SK-N-SH treated with all-trans-retinoic acid at 6 μM for 48 hours (cell line): ENCODE measurements around the gene HM13.

Experiments
- ATAC-seq: fragments of 200-7000 bp; cut with Tn5 transposase; 3 replicates; pipeline ENCODE4 v1.9.1; 2020; ENCODE audit warnings: mild to moderate bottlenecking, moderate library complexity
- ARNTL ChIP-seq: fragments of 450-650 bp; formaldehyde crosslinking; IDR thresholded peaks from 2 replicates; pipeline ENCODE4 v1.5.0; 2020; ENCODE audit warnings: low read depth, mild to moderate bottlenecking, moderate library complexity, borderline replicate concordance
- CREB5 ChIP-seq: fragments of 250-450 bp; sonication (Bioruptor Pico); IDR thresholded peaks from 2 replicates; pipeline ENCODE4 v1.5.1; 2020; ENCODE audit warnings: low read depth, mild to moderate bottlenecking, moderate library complexity
- CSDC2 ChIP-seq: fragments of 250-450 bp; sonication (Bioruptor Pico); IDR thresholded peaks from 2 replicates; pipeline ENCODE4 v1.5.0; 2020; ENCODE audit warnings: mild to moderate bottlenecking, moderate library complexity
- CSRNP3 ChIP-seq: fragments of 250-450 bp; sonication (Bioruptor Pico); IDR thresholded peaks from 2 replicates; pipeline ENCODE4 v1.5.1; 2021; ENCODE audit warnings: mild to moderate bottlenecking, moderate library complexity
- GLIS3 ChIP-seq: fragments of 250-450 bp; sonication (Bioruptor Pico); IDR thresholded peaks from 2 replicates; pipeline ENCODE4 v1.5.0; 2020; ENCODE audit warnings: mild to moderate bottlenecking, moderate library complexity
- OSR1 ChIP-seq: fragments of 250-450 bp; sonication (Bioruptor Pico); IDR thresholded peaks from 2 replicates; pipeline ENCODE4 v1.8.0; 2022; ENCODE audit warnings: moderate library complexity, mild to moderate bottlenecking, inconsistent platforms
- PATZ1 ChIP-seq: fragments of 250-450 bp; sonication (Bioruptor Pico); IDR thresholded peaks from 2 replicates; pipeline ENCODE4 v1.8.0; 2020; ENCODE audit warnings: mild to moderate bottlenecking, moderate library complexity, borderline replicate concordance
- PPARA ChIP-seq: fragments of 250-450 bp; sonication (Bioruptor Pico); IDR thresholded peaks from 2 replicates; pipeline ENCODE4 v1.5.0; 2020; ENCODE audit warnings: mild to moderate bottlenecking, borderline replicate concordance
- RARB ChIP-seq: fragments of 250-450 bp; sonication (Bioruptor Pico); IDR thresholded peaks from 2 replicates; pipeline ENCODE4 v1.8.0; 2021; ENCODE audit warnings: mild to moderate bottlenecking, moderate library complexity
- TCF4 ChIP-seq: fragments of 250-450 bp; sonication (Bioruptor Pico); IDR thresholded peaks from 2 replicates; pipeline ENCODE4 v1.8.0; 2021; ENCODE audit warnings: mild to moderate bottlenecking, moderate library complexity, borderline replicate concordance
- TOX ChIP-seq: fragments of 250-450 bp; sonication (Bioruptor Pico); IDR thresholded peaks from 2 replicates; pipeline ENCODE4 v1.8.0; 2021; ENCODE audit warnings: mild to moderate bottlenecking, moderate library complexity, borderline replicate concordance
- ZC3H10 ChIP-seq: fragments of 250-450 bp; sonication (Bioruptor Pico); IDR thresholded peaks from 2 replicates; pipeline ENCODE4 v1.5.1; 2021; ENCODE audit warnings: mild to moderate bottlenecking, moderate library complexity
- ZFP3 ChIP-seq: fragments of 250-450 bp; sonication (Bioruptor Pico); IDR thresholded peaks from 2 replicates; pipeline ENCODE4 v1.5.0; 2020; ENCODE audit warnings: mild to moderate bottlenecking, moderate library complexity
- ZFP30 ChIP-seq: fragments of 450-650 bp; formaldehyde crosslinking; IDR thresholded peaks from 2 replicates; pipeline ENCODE4 v1.5.0; 2022; ENCODE audit warnings: mild to moderate bottlenecking, moderate library complexity
- ZNF565 ChIP-seq: fragments of 450-650 bp; formaldehyde crosslinking; conservative IDR thresholded peaks from 2 replicates; pipeline ENCODE4 v1.5.0; 2020; ENCODE audit warnings: low read depth, mild to moderate bottlenecking, moderate library complexity
- ZNF8 ChIP-seq: fragments of 450-650 bp; formaldehyde crosslinking; IDR thresholded peaks from 2 replicates; pipeline ENCODE4 v1.5.0; 2020; ENCODE audit warnings: mild to moderate bottlenecking, moderate library complexity
- TF ChIP-seq, protein P1 (sequence below): fragments of 250-450 bp; sonication (Bioruptor Pico); IDR thresholded peaks from 2 replicates; pipeline ENCODE4 v1.5.0; 2020; ENCODE audit warnings: mild to moderate bottlenecking, moderate library complexity
- TF ChIP-seq, protein P2 (sequence below): fragments of 250-450 bp; sonication (Bioruptor Pico); IDR thresholded peaks from 2 replicates; pipeline ENCODE4 v1.8.0; 2021; ENCODE audit warnings: low read depth, mild to moderate bottlenecking, moderate library complexity, borderline replicate concordance

The HM13 gene

GRCh38 chr20:31527266-31527665 is 13.0 kb downstream of the HM13 start:
- no peak for TF ChIP-seq PPARA
- no peak for TF ChIP-seq CSRNP3
- no peak for TF ChIP-seq ZNF8 (CRISPR knock-in tag)
- TF ChIP-seq CSDC2 (CRISPR knock-in tag) = no peak
- TF ChIP-seq, protein P1, sequence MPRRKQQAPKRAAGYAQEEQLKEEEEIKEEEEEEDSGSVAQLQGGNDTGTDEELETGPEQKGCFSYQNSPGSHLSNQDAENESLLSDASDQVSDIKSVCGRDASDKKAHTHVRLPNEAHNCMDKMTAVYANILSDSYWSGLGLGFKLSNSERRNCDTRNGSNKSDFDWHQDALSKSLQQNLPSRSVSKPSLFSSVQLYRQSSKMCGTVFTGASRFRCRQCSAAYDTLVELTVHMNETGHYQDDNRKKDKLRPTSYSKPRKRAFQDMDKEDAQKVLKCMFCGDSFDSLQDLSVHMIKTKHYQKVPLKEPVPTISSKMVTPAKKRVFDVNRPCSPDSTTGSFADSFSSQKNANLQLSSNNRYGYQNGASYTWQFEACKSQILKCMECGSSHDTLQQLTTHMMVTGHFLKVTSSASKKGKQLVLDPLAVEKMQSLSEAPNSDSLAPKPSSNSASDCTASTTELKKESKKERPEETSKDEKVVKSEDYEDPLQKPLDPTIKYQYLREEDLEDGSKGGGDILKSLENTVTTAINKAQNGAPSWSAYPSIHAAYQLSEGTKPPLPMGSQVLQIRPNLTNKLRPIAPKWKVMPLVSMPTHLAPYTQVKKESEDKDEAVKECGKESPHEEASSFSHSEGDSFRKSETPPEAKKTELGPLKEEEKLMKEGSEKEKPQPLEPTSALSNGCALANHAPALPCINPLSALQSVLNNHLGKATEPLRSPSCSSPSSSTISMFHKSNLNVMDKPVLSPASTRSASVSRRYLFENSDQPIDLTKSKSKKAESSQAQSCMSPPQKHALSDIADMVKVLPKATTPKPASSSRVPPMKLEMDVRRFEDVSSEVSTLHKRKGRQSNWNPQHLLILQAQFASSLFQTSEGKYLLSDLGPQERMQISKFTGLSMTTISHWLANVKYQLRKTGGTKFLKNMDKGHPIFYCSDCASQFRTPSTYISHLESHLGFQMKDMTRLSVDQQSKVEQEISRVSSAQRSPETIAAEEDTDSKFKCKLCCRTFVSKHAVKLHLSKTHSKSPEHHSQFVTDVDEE (CRISPR knock-in tag) = no peak
- no peak for ATAC-seq

GRCh38 chr20:31535298-31535697 is 21.1 kb downstream of the HM13 start:
- ATAC-seq = no peak
- TF ChIP-seq RARB (CRISPR knock-in tag) = no peak
- TF ChIP-seq PPARA = no peak
- no peak for TF ChIP-seq TCF4 (CRISPR knock-in tag)
- no peak for TF ChIP-seq ZNF565
- TF ChIP-seq ARNTL (CRISPR knock-in tag) = no peak
- no peak for TF ChIP-seq OSR1 (CRISPR knock-in tag)
- TF ChIP-seq TOX (CRISPR knock-in tag) = no peak
- TF ChIP-seq, protein P2, sequence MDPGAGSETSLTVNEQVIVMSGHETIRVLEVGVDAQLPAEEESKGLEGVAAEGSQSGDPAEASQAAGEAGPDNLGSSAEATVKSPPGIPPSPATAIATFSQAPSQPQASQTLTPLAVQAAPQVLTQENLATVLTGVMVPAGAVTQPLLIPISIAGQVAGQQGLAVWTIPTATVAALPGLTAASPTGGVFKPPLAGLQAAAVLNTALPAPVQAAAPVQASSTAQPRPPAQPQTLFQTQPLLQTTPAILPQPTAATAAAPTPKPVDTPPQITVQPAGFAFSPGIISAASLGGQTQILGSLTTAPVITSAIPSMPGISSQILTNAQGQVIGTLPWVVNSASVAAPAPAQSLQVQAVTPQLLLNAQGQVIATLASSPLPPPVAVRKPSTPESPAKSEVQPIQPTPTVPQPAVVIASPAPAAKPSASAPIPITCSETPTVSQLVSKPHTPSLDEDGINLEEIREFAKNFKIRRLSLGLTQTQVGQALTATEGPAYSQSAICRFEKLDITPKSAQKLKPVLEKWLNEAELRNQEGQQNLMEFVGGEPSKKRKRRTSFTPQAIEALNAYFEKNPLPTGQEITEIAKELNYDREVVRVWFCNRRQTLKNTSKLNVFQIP = no peak
- TF ChIP-seq CSRNP3 = no peak
- no peak for TF ChIP-seq CREB5 (CRISPR knock-in tag)
- TF ChIP-seq ZNF8 (CRISPR knock-in tag) = no peak
- no peak for TF ChIP-seq ZFP3
- TF ChIP-seq, all 23 proteins: peak for 0

DNA sequence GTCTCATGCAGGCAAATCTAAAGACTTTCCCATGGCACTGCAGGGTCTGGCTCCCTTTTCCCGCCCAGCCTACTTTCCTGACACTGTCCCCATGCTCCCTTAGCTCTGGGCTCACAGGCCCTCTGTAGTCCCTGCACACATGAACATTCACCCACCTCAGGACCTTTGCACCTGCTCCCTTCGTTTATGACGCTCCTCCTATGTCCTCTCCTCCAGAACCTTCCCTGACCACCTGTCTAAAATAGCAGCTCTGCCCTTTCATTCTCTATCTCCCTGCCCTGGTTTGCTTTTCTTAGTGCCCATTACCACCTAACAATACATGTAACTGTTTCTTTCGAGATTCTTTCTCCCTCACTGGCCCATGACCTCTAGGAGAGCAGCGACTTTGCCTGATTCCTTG is 22.3 kb downstream of the HM13 start:
- TF ChIP-seq GLIS3 (CRISPR knock-in tag) = no peak
- ATAC-seq = no peak

- ATAC-seq = no peak
- TF ChIP-seq GLIS3 (CRISPR knock-in tag) = no peak
Observed at GRCh38 chr20:31537116-31537871, 23.1 kb downstream of the HM13 start.

- no peak for TF ChIP-seq CSRNP3
- TF ChIP-seq ZC3H10 (CRISPR knock-in tag) = no peak
- TF ChIP-seq PATZ1 (CRISPR knock-in tag) = no peak
- TF ChIP-seq OSR1 (CRISPR knock-in tag) = no peak
- TF ChIP-seq ZFP30 (CRISPR knock-in tag) = no peak
- TF ChIP-seq, all 23 proteins: peak for 0
- ATAC-seq = no peak
Observed at GRCh38 chr20:31537890-31538289, 23.6 kb downstream of the HM13 start.
